ENCODE results near the gene ERBB4. TPM values are rescaled to one million over a fixed set of nuclear protein-coding genes. Genes with fewer than 3 reads are reported as not detected.
"Not testable (repeated sequence)": the region's sequence is repeated elsewhere in the genome, so short reads cannot be mapped to it uniquely, and the experiment has no call there.

Gene ERBB4
- polyA plus RNA-seq, 3 donors: 45.5 to 60.8 (median 47.4) TPM

- DNase-seq (ENCODE audit: low read depth in 3 of 3, low spot score in 2 of 3): no peak
Observed at GRCh38 chr2:211665299-211665698, 873.3 kb downstream of the ERBB4 start.

- no peak for DNase-seq (ENCODE audit: low read depth in 3 of 3, low spot score in 2 of 3)
Observed at GRCh38 chr2:211664321-211664720, 874.3 kb downstream of the ERBB4 start.

- DNase-seq (ENCODE audit: low read depth in 3 of 3, low spot score in 2 of 3): no peak
Observed at GRCh38 chr2:211654211-211654780, 884.3 kb downstream of the ERBB4 start.

- DNase-seq (ENCODE audit: low read depth in 3 of 3, low spot score in 2 of 3): no peak
Observed at GRCh38 chr2:211652327-211652726, 886.3 kb downstream of the ERBB4 start.

- no peak for DNase-seq (ENCODE audit: low read depth in 3 of 3, low spot score in 2 of 3)
Observed at GRCh38 chr2:211649331-211649730, 889.3 kb downstream of the ERBB4 start.

- DNase-seq (ENCODE audit: low read depth in 3 of 3, low spot score in 2 of 3): no peak
Observed at GRCh38 chr2:211631503-211631902, 907.1 kb downstream of the ERBB4 start.

GRCh38 chr2:211623096-211623495, 915.5 kb downstream of the ERBB4 start:
- no peak for DNase-seq (ENCODE audit: low read depth in 3 of 3, low spot score in 2 of 3)

- DNase-seq (ENCODE audit: low read depth in 3 of 3, low spot score in 2 of 3): no peak
Observed at GRCh38 chr2:211620986-211621385, 917.6 kb downstream of the ERBB4 start.

- DNase-seq (ENCODE audit: low read depth in 3 of 3, low spot score in 2 of 3): no peak
Observed at GRCh38 chr2:211617803-211618202, 920.8 kb downstream of the ERBB4 start.

GRCh38 chr2:211611621-211612020, 927.0 kb downstream of the ERBB4 start:
- DNase-seq (ENCODE audit: low read depth in 3 of 3, low spot score in 2 of 3): no peak

GRCh38 chr2:211611061-211611518, 927.5 kb downstream of the ERBB4 start:
- DNase-seq (ENCODE audit: low read depth in 3 of 3, low spot score in 2 of 3): no peak

GRCh38 chr2:211609127-211609526, 929.5 kb downstream of the ERBB4 start:
- DNase-seq (ENCODE audit: low read depth in 3 of 3, low spot score in 2 of 3): no peak

GRCh38 chr2:211599146-211599545, 939.5 kb downstream of the ERBB4 start:
- no peak for DNase-seq (ENCODE audit: low read depth in 3 of 3, low spot score in 2 of 3)

- no peak for DNase-seq (ENCODE audit: low read depth in 3 of 3, low spot score in 2 of 3)
Observed at GRCh38 chr2:211598238-211598637, 940.4 kb downstream of the ERBB4 start.

- not testable (repeated sequence) for DNase-seq (ENCODE audit: low read depth in 3 of 3, low spot score in 2 of 3)
Observed at GRCh38 chr2:211592006-211592405, 946.6 kb downstream of the ERBB4 start.

- no peak for DNase-seq (ENCODE audit: low read depth in 3 of 3, low spot score in 2 of 3)
Observed at GRCh38 chr2:211591426-211591825, 947.2 kb downstream of the ERBB4 start.

GRCh38 chr2:211568439-211568838, 970.2 kb downstream of the ERBB4 start:
- no peak for DNase-seq (ENCODE audit: low read depth in 3 of 3, low spot score in 2 of 3)

- DNase-seq (ENCODE audit: low read depth in 3 of 3, low spot score in 2 of 3): no peak
Observed at GRCh38 chr2:211564441-211564840, 974.2 kb downstream of the ERBB4 start.

GRCh38 chr2:211545582-211545981, 993.0 kb downstream of the ERBB4 start:
- DNase-seq (ENCODE audit: low read depth in 3 of 3, low spot score in 2 of 3): no peak

- DNase-seq (ENCODE audit: low read depth in 3 of 3, low spot score in 2 of 3): no peak
Observed at GRCh38 chr2:211534632-211535031, 1004.0 kb downstream of the ERBB4 start.

- not testable (repeated sequence) for DNase-seq (ENCODE audit: low read depth in 3 of 3, low spot score in 2 of 3)
Observed at GRCh38 chr2:211524248-211524647, 1014.4 kb downstream of the ERBB4 start.

- no peak for DNase-seq (ENCODE audit: low read depth in 3 of 3, low spot score in 2 of 3)
Observed at GRCh38 chr2:211516537-211516936, 1022.1 kb downstream of the ERBB4 start.

- no peak for DNase-seq (ENCODE audit: low read depth in 3 of 3, low spot score in 2 of 3)
Observed at GRCh38 chr2:211514049-211514448, 1024.6 kb downstream of the ERBB4 start.
